Panc1 (cell line): ENCODE results near the gene ANTXR2. TPM values are rescaled to one million over a fixed set of nuclear protein-coding genes. Genes with fewer than 3 reads are reported as not detected.

ENCODE experiments used
- ATAC-seq: fragments of 200-7000 bp; cut with Tn5 transposase; 2 replicates; pipeline ENCODE4 v1.9.1; 2020; ENCODE audit warnings: mild to moderate bottlenecking, moderate library complexity
- BruUV-seq: library from RNA; stranded (reverse); fragments of 400-500 nt; replicated peaks from 2 replicates; lab custom pipeline; 2021; lab: Mats Ljungman, UMichigan
- CTCF ChIA-PET: fragments of 300-600 bp; sonication (Branson Sonifier 250); formaldehyde crosslinking; loops from one replicate; lab custom pipeline; 2022; ENCODE audit warnings: antibody characterized with exemption; lab: Charles Lee
- POLR2A ChIA-PET: fragments of 300-600 bp; sonication (Branson Sonifier 250); formaldehyde crosslinking; loops from one replicate; lab custom pipeline; 2022; ENCODE audit warnings: antibody characterized with exemption; lab: Charles Lee
- DNase-seq: peaks from one replicate; pipeline ENCODE4 v3.0.0-alpha.2; 2010; ENCODE audit warnings: low read depth, low spot score
- H3K27ac ChIP-seq: 2 replicates; pipeline ENCODE4 v1.5.1; 2011; ENCODE audit warnings: mild to moderate bottlenecking, low read length, inconsistent platforms
- H3K27me3 ChIP-seq: fragments of 200-500 bp; sonication (Bioruptor generic); 2 replicates; pipeline ENCODE4 v1.6.0; 2014; ENCODE audit warnings: low read length, inconsistent platforms; ENCODE audit not compliant: control insufficient read depth, insufficient read depth
- H3K36me3 ChIP-seq: fragments of 200-500 bp; sonication (Bioruptor generic); 2 replicates; pipeline ENCODE4 v1.5.1; 2014; ENCODE audit warnings: inconsistent platforms, mild to moderate bottlenecking, low read length, moderate library complexity; ENCODE audit not compliant: control insufficient read depth, insufficient read depth
- H3K4me1 ChIP-seq: 2 replicates; pipeline ENCODE4 v1.5.1; 2011; ENCODE audit warnings: inconsistent platforms, mild to moderate bottlenecking, low read length, moderate library complexity; ENCODE audit not compliant: control insufficient read depth, insufficient read depth
- H3K4me3 ChIP-seq, 2 experiments: 2 replicates each; pipeline ENCODE4 v1.5.1; 2011 to 2012; ENCODE audit warnings: low read depth in 2 of 2, low read length in 2 of 2, mild to moderate bottlenecking in 2 of 2, inconsistent platforms in 1 of 2, moderate library complexity in 1 of 2
- H3K9me3 ChIP-seq: fragments of 200-500 bp; sonication (Bioruptor generic); 2 replicates; pipeline ENCODE4 v1.5.1; 2014; ENCODE audit warnings: low read depth, mild to moderate bottlenecking, inconsistent platforms, low read length, moderate library complexity; ENCODE audit not compliant: control insufficient read depth, insufficient read depth
- CTCF ChIP-seq: fragments of 450-650 bp; IDR thresholded peaks from 2 replicates; pipeline ENCODE4 v1.5.1; 2017; ENCODE audit warnings: mild to moderate bottlenecking
- POLR2AphosphoS5 ChIP-seq: IDR thresholded peaks from 2 replicates; pipeline ENCODE4 v1.6.1; 2012; ENCODE audit warnings: mild to moderate bottlenecking, low read depth, low read length, moderate library complexity
- SIN3A ChIP-seq: IDR thresholded peaks from 2 replicates; pipeline ENCODE4 v1.6.1; 2012; ENCODE audit warnings: low read depth, mild to moderate bottlenecking, low read length, moderate library complexity, borderline replicate concordance; ENCODE audit not compliant: insufficient read depth
- TCF7L2 ChIP-seq: IDR thresholded peaks from 2 replicates; pipeline ENCODE4 v1.6.1; 2011; ENCODE audit warnings: mild to moderate bottlenecking, low read depth, low read length, inconsistent platforms
- in situ Hi-C: cut with HindIII; loops from 2 replicates; pipeline ENCODE4 v1.10.0; 2016; ENCODE audit warnings: low sequenced_read_pairs, low pct_unique_long_range_greater_than_20kb
- intact Hi-C: fragments of 100-400 bp; cut with micrococcal nuclease; formaldehyde crosslinking; loops from one replicate; pipeline ENCODE4 v1.10.0; 2022; ENCODE audit not compliant: unreplicated experiment
- total RNA-seq: library from RNA; stranded (reverse); gene quantifications from one replicate; pipeline ENCODE4 v1.2.1, GENCODE V29; 2021; ENCODE audit not compliant: unreplicated experiment
- TF ChIP-seq, protein P1 (sequence below), 2 experiments: IDR thresholded peaks; 2 replicates each; pipeline ENCODE4 v1.6.1; 2011 to 2012; ENCODE audit warnings: low read depth in 2 of 2, control low read depth in 1 of 2, low read length in 1 of 2, mild to moderate bottlenecking in 1 of 2, moderate library complexity in 1 of 2; ENCODE audit not compliant: insufficient read depth in 1 of 2

Gene ANTXR2
- total RNA-seq, 1 experiment from 2014 or later: 27.8 TPM

- H3K27ac ChIP-seq: no peak overlapping the region; the same call in 1 of the 2 replicates
- H3K4me1 ChIP-seq: peaks cover 28% of the 10 kb centered on the region
- H3K27me3 ChIP-seq: no peaks in the 10 kb centered on the region
- no TSS peak for BruUV-seq
- no peaks in the 10 kb centered on the region for H3K9me3 ChIP-seq
- no peak for ATAC-seq
- no peak for DNase-seq
- ChIA-PET POLR2A (no interaction called here), CTCF (no interaction called here)
- no peak overlapping the region for H3K4me3 ChIP-seq
- intact Hi-C loops (loop anchor here (5.0 kb wide), 1 partner anchor 108 kb away; no protein-coding TSS in a partner anchor), in situ Hi-C loops (no loop called here)
- H3K36me3 ChIP-seq: peaks cover 6% of the 10 kb centered on the region
- TF ChIP-seq, protein P1, sequence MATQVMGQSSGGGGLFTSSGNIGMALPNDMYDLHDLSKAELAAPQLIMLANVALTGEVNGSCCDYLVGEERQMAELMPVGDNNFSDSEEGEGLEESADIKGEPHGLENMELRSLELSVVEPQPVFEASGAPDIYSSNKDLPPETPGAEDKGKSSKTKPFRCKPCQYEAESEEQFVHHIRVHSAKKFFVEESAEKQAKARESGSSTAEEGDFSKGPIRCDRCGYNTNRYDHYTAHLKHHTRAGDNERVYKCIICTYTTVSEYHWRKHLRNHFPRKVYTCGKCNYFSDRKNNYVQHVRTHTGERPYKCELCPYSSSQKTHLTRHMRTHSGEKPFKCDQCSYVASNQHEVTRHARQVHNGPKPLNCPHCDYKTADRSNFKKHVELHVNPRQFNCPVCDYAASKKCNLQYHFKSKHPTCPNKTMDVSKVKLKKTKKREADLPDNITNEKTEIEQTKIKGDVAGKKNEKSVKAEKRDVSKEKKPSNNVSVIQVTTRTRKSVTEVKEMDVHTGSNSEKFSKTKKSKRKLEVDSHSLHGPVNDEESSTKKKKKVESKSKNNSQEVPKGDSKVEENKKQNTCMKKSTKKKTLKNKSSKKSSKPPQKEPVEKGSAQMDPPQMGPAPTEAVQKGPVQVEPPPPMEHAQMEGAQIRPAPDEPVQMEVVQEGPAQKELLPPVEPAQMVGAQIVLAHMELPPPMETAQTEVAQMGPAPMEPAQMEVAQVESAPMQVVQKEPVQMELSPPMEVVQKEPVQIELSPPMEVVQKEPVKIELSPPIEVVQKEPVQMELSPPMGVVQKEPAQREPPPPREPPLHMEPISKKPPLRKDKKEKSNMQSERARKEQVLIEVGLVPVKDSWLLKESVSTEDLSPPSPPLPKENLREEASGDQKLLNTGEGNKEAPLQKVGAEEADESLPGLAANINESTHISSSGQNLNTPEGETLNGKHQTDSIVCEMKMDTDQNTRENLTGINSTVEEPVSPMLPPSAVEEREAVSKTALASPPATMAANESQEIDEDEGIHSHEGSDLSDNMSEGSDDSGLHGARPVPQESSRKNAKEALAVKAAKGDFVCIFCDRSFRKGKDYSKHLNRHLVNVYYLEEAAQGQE (IDR thresholded peaks at IDR 0.05; ENCODE audit: insufficient read depth in 1 of 2, low read depth in 2 of 2, low read length in 1 of 2): no peak
- TF ChIP-seq POLR2AphosphoS5 (no peak), TCF7L2 (no peak), CTCF (no peak), SIN3A (no peak)
Observed at GRCh38 chr4:80074069-80074468, 1.0 kb upstream of the ANTXR2 start.

DNA sequence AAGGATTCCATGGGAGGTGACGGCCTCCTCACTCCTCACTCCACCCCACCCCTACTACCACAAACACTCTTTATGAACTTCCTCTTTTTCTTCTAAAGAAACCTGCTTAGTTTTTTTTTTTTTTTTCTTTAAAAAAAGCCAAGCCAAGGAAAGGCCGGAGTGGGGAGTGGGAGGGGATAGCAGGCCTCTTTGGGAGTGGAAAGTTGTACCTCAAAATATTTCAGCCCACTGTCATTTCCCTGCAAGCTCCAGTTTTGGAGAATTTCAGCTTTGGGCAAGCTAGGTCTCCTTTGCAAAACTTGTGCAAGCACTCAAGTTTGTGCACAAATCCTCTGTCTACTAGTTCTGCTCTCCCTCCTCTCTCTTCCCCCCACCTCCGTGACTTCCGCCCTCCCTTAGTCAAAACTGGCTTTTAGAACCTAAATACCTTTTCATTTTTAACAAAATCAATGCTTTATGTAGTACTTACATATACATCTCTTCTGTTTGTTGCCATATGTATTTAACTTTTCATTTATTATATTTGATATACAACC lies 512 bp upstream of the ANTXR2 start:
- peak overlapping the region; percentile 85 to 93 for H3K4me3 ChIP-seq
- H3K27ac ChIP-seq: peak overlapping the region; percentile 74
- H3K36me3 ChIP-seq: peaks cover 9% of the 10 kb centered on the region
- ChIA-PET CTCF (no interaction called here), POLR2A (no interaction called here)
- no peak for DNase-seq
- peaks cover 28% of the 10 kb centered on the region for H3K4me1 ChIP-seq
- intact Hi-C loops (loop anchor here (5.0 kb wide), 1 partner anchor 109 kb away; no protein-coding TSS in a partner anchor), in situ Hi-C loops (no loop called here)
- no peak for TF ChIP-seq CTCF
- TF ChIP-seq POLR2AphosphoS5: no peak
- TF ChIP-seq SIN3A: no peak
- no peaks in the 10 kb centered on the region for H3K27me3 ChIP-seq
- no peaks in the 10 kb centered on the region for H3K9me3 ChIP-seq
- ATAC-seq: no peak
- TSS peak; percentile 81 for BruUV-seq
